Measurements from ENCODE around the gene UBE2H.

DNA sequence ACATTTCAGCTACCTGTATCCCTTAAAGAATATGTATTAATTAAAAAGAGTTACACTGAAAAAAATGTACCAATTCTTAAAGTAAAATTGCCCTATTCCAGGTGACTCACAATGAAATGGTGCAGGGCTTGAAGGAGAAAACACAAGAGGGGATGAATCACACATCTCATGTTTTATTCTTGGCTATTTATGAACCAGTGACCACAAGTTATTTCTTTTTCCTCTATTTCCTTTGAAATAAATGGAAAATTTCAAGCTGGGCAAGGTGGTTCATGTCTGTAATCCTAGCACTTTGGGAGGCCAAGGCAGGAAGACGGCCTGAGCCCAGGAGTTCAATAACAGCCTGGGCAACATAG lies 106.8 kb downstream of the UBE2H start:
- TF ChIP-seq, protein P1, sequence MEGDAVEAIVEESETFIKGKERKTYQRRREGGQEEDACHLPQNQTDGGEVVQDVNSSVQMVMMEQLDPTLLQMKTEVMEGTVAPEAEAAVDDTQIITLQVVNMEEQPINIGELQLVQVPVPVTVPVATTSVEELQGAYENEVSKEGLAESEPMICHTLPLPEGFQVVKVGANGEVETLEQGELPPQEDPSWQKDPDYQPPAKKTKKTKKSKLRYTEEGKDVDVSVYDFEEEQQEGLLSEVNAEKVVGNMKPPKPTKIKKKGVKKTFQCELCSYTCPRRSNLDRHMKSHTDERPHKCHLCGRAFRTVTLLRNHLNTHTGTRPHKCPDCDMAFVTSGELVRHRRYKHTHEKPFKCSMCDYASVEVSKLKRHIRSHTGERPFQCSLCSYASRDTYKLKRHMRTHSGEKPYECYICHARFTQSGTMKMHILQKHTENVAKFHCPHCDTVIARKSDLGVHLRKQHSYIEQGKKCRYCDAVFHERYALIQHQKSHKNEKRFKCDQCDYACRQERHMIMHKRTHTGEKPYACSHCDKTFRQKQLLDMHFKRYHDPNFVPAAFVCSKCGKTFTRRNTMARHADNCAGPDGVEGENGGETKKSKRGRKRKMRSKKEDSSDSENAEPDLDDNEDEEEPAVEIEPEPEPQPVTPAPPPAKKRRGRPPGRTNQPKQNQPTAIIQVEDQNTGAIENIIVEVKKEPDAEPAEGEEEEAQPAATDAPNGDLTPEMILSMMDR (conservative IDR thresholded peaks at IDR 0.05; ENCODE audit: low read length) = no peak
- TF ChIP-seq EZH2phosphoT487 (IDR thresholded peaks at IDR 0.05; ENCODE audit: borderline replicate concordance) = no peak

All from Loucy (cell line).